GM12873 (cell line): ENCODE results near the gene NECTIN3.

Source experiments
- TF ChIP-seq, protein P1 (sequence below): IDR thresholded peaks from 2 replicates; pipeline ENCODE4 v1.5.1; 2012; ENCODE audit warnings: low read depth, mild to moderate bottlenecking, moderate library complexity, low read length, control low read depth; ENCODE audit not compliant: insufficient read depth; ENCODE audit errors: missing control alignments

NECTIN3 gene

DNA sequence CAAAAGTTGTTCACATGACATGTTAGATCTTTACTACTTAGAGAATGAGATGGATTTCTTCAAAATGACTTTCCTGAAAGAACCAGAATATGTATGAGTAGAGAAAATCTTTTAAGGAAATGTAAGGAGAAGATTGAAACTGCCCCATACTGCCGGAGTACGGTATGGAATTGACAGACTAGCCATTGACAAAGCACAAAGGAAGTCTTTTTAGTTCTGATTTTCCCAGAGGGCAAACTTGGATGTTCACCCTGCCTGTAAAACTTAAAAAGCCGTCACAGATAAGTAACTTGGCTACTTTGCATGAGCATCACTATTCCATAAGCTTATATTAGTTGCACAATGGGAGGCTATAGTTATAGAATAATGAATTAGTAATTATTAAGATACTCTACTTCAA lies 93.8 kb downstream of the NECTIN3 start:
- TF ChIP-seq, protein P1, sequence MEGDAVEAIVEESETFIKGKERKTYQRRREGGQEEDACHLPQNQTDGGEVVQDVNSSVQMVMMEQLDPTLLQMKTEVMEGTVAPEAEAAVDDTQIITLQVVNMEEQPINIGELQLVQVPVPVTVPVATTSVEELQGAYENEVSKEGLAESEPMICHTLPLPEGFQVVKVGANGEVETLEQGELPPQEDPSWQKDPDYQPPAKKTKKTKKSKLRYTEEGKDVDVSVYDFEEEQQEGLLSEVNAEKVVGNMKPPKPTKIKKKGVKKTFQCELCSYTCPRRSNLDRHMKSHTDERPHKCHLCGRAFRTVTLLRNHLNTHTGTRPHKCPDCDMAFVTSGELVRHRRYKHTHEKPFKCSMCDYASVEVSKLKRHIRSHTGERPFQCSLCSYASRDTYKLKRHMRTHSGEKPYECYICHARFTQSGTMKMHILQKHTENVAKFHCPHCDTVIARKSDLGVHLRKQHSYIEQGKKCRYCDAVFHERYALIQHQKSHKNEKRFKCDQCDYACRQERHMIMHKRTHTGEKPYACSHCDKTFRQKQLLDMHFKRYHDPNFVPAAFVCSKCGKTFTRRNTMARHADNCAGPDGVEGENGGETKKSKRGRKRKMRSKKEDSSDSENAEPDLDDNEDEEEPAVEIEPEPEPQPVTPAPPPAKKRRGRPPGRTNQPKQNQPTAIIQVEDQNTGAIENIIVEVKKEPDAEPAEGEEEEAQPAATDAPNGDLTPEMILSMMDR = no peak

DNA sequence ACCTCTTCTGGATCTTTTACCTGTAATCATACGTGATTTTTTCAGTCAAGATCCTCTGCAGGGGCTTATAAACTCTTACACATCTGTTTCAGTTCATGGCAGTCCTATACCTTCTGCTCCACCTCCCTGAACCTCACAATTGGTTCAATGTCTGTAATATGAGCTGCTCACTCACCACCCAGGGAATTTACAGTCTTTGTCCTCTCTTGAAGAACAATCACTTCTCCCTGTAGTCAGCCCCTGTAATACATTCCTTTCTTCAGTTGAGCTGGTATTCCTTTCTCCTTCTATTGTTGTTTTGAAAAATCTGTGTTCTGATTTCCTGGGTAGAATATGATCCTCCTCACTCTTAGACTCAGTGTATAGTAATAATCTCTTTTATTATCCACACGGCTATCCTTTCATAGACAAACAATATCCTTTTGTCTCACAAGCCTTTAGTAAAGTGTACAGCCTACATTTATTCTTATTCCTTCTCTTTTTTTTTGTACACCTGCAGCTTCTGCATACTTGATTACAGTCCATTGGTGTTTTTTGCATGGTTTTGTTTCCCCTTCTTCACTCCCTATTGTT lies 101.8 kb downstream of the NECTIN3 start:
- TF ChIP-seq, protein P1 = no peak

DNA sequence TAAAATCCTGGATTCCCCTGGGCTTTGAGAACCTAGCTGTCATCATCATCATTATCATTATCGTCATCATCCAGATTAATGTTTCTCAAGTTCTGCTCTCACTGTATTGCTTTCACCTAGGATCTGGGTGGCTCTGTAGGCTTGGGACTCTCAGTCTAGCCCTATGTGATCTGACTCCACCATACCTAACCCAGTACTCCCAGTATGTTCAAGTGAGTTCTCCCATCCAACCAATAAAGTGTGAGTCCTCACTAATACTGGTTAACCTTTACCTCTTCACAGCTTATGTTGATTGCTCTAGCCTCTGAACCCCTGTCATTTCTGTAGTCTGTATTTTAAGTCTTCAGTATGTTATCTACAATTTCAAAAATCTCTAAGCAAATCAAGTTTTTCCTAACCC lies 102.3 kb downstream of the NECTIN3 start:
- TF ChIP-seq, protein P1 = no peak

DNA sequence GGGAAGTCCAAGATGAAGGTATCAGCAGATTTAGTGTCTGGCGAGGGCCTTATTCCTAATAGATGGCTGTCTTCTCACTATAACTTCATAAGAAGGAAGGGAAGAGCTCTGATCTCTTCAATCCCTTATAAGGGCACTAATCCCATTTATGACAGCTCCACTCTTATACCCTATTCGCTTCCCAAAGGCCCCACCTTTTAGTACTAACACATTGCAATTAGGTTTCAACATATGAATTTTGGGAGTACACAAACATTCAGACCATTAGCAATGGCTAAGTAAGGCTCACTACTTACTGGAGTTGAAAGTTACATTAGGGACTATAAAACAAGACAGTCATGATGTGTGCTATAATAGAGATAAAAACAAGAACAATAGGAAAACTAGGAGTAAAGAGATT lies 118.9 kb downstream of the NECTIN3 start:
- TF ChIP-seq, protein P1 = no peak

DNA sequence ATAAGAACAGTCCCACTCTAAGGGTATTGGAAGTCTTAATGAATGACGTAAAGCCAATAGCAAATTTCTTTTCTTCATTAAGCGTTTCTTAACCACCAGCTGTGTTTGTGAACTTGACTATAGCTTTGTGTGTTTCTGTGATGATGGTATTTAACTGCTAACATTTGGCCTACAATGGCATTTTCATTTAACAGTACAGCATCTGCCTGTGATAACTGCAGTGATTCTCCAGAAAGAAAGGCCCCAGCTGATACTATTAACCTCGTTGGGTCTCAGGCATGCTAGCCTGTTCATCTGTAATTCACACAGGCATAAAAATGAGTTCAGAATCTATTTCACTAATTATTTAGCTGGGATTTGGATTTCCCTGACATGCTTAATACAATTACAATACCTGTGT lies 121.9 kb downstream of the NECTIN3 start:
- TF ChIP-seq, protein P1 = no peak

DNA sequence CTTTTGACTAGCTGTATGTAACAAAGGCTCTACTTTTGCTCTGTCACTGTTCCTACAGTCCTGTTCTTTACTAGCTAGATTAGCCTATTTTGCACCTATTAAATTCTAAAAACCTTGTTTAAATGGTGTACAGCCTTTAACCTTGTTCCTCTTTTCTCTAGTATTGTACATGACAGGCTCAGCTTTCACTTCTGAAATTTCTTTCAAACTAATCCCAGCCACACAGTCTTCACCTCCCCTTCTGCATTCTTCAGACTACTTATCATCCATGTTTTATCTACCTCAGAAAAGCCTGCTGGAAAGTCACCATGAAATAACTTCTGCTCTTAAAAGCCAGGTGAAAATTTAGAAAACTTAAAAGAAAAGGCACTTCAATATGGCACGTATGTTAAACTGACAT lies 122.4 kb downstream of the NECTIN3 start:
- TF ChIP-seq, protein P1 = no peak

DNA sequence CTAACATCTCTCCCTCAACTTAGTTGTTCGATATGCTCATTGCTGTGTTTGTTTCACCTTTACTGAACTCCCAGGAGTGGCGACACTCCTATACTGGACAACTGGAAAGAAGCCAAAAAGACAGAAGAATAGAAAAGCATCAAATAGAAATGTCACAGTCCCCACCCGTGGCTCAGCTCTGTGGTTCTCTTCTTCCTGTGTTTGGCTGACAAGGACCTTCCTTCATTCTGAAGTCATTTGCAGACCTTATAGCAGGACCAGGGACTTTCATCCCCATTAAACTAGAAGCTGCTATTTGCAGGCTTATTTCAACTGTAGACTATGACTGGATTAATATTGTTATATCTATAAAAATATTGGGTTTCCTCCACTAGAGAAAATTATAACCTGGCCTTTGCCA lies 125.9 kb downstream of the NECTIN3 start:
- TF ChIP-seq, protein P1 = no peak
